WERI-Rb-1 (cell line): ENCODE data around the gene NR2F6.
"Not testable (repeated sequence)": the region's sequence is repeated elsewhere in the genome, so short reads cannot be mapped to it uniquely, and the experiment has no call there.

Source experiments
- DNase-seq: peaks from one replicate; pipeline ENCODE4 v3.0.0-alpha.2; 2020
- H3K27ac ChIP-seq: fragments of 250-450 bp; sonication (Bioruptor Pico); 2 replicates; pipeline ENCODE4 v1.5.1; 2020; ENCODE audit warnings: mild to moderate bottlenecking, moderate library complexity
- H3K27me3 ChIP-seq: fragments of 250-450 bp; sonication (Bioruptor Pico); 2 replicates; pipeline ENCODE4 v1.5.1; 2021; ENCODE audit warnings: mild to moderate bottlenecking, low read depth, moderate library complexity; ENCODE audit not compliant: insufficient read depth, severe bottlenecking
- H3K36me3 ChIP-seq: fragments of 250-450 bp; sonication (Bioruptor Pico); 2 replicates; pipeline ENCODE4 v1.5.1; 2020; ENCODE audit warnings: mild to moderate bottlenecking, moderate library complexity
- H3K4me3 ChIP-seq: 2 replicates; pipeline ENCODE4 v1.5.1; 2011; ENCODE audit warnings: low read depth, mild to moderate bottlenecking, control low read depth, low read length
- H3K9me3 ChIP-seq: fragments of 250-450 bp; sonication (Bioruptor Pico); 2 replicates; pipeline ENCODE4 v1.5.1; 2021; ENCODE audit warnings: mild to moderate bottlenecking, moderate library complexity; ENCODE audit not compliant: severe bottlenecking
- TF ChIP-seq, protein P1 (sequence below): IDR thresholded peaks from 2 replicates; pipeline ENCODE4 v1.5.1; 2011; ENCODE audit warnings: low read depth, mild to moderate bottlenecking, control low read depth, inconsistent platforms, low read length

NR2F6 gene

DNA sequence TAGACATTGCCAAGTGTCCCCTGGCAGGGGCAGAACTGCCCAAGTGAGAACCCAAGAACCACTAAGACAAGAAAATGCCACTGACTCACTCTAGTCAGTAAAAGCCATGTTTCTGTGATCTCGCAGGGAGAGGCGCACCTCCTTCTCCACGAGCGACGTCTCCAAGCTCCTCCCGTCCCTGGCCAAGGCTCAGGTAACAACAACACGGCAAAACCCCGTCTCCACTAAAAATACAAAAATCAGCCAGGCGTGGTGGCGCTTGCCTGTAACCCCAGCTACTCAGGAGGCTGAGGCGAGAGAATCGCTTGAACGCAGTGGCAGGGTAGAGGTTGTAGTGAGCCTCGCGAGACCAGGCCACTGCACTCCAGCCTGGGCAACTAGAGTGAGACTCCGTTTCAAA is 48.1 kb downstream of the NR2F6 start:
- H3K27me3 ChIP-seq = no peaks in the 10 kb centered on the region
- DNase-seq = no peak
- peaks cover 71% of the 10 kb centered on the region for H3K36me3 ChIP-seq
- TF ChIP-seq, protein P1, sequence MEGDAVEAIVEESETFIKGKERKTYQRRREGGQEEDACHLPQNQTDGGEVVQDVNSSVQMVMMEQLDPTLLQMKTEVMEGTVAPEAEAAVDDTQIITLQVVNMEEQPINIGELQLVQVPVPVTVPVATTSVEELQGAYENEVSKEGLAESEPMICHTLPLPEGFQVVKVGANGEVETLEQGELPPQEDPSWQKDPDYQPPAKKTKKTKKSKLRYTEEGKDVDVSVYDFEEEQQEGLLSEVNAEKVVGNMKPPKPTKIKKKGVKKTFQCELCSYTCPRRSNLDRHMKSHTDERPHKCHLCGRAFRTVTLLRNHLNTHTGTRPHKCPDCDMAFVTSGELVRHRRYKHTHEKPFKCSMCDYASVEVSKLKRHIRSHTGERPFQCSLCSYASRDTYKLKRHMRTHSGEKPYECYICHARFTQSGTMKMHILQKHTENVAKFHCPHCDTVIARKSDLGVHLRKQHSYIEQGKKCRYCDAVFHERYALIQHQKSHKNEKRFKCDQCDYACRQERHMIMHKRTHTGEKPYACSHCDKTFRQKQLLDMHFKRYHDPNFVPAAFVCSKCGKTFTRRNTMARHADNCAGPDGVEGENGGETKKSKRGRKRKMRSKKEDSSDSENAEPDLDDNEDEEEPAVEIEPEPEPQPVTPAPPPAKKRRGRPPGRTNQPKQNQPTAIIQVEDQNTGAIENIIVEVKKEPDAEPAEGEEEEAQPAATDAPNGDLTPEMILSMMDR = no peak
- H3K27ac ChIP-seq = no peak overlapping the region
- no peaks in the 10 kb centered on the region for H3K9me3 ChIP-seq
- no peak overlapping the region for H3K4me3 ChIP-seq

DNA sequence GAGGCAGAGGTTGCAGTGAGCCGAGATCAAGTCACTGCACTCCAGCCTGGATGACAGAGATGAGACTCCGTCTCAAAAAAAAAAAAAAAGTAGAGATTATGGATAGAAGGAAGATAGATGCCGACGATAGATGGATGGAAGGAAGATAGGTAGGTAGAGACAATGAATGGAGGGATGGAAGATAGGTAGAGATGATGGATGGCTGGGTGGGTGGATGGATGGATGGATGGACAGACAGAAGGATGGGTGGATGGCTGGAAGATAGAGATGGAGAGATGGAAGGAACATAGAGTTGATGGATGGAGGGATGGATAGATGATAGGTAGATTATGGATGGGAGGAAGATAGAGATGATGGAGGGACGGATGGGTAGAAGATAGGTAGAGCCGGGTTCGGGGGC is 49.1 kb downstream of the NR2F6 start:
- Histone ChIP-seq H3K9me3 (no peaks in the 10 kb centered on the region), H3K27ac (no peak overlapping the region), H3K36me3 (peaks cover 68% of the 10 kb centered on the region), H3K27me3 (no peaks in the 10 kb centered on the region), H3K4me3 (no peak overlapping the region)
- TF ChIP-seq, protein P1 = no peak
- no peak for DNase-seq

DNA sequence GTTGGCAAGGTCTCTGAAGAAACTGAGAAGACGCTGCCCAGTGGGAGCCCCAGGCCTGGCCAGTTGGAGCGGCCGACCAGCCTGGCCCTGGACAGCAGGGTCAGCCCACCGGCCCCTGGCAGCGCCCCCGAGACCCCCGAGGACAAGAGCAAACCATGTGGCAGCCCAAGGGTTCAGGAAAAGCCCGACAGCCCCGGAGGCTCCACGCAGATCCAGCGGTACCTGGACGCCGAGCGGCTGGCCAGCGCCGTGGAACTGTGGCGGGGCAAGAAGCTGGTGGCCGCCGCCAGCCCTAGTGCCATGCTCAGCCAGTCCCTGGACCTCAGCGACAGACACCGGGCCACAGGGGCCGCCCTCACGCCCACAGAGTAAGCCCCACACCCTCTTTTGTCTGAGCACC is 50.6 kb downstream of the NR2F6 start:
- Histone ChIP-seq H3K27ac (no peak overlapping the region), H3K27me3 (no peaks in the 10 kb centered on the region), H3K36me3 (peaks cover 63% of the 10 kb centered on the region), H3K4me3 (no peak overlapping the region), H3K9me3 (no peaks in the 10 kb centered on the region)
- TF ChIP-seq, protein P1 = no peak
- no peak for DNase-seq

DNA sequence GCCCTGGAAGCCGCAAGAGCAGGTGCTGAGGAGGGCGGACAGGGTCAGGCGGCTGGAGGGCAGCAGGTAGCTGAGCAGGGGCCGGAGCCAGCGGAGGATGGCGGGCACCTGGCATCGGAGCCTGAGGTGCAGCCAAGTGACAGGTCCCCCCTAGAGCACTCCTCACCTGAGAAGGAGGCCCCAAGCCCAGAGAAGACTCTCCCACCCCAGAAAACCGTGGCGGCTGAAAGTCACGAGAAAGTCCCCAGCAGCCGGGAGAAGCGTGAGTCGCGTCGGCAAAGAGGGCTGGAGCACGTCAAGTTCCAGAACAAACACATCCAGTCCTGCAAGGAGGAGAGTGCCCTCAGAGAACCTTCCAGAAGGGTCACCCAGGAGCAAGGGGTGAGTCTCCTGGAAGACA is 51.1 kb downstream of the NR2F6 start:
- Histone ChIP-seq H3K36me3 (peaks cover 61% of the 10 kb centered on the region), H3K27me3 (no peaks in the 10 kb centered on the region), H3K27ac (no peak overlapping the region), H3K4me3 (no peak overlapping the region), H3K9me3 (no peaks in the 10 kb centered on the region)
- TF ChIP-seq, protein P1 = no peak
- no peak for DNase-seq

DNA sequence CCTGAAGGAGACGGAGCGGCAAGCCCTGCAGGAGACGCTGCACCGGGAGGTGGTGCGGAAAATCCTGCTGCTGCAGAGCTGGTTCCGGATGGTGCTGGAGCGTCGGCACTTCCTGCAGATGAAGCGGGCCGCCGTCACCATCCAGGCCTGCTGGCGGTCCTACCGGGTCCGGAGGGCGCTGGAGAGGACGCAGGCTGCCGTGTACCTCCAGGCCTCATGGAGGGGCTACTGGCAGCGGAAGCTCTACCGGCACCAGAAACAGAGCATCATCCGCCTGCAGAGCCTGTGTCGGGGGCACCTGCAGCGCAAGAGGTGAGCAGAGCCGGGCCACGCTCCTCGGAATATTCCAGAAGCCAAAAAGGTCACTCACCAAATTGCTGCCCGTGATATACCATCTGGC is 53.0 kb downstream of the NR2F6 start:
- no peaks in the 10 kb centered on the region for H3K9me3 ChIP-seq
- TF ChIP-seq, protein P1 = no peak
- no peak for DNase-seq
- H3K27me3 ChIP-seq = no peaks in the 10 kb centered on the region
- no peak overlapping the region for H3K27ac ChIP-seq
- H3K36me3 ChIP-seq = peaks cover 66% of the 10 kb centered on the region
- H3K4me3 ChIP-seq = no peak overlapping the region

DNA sequence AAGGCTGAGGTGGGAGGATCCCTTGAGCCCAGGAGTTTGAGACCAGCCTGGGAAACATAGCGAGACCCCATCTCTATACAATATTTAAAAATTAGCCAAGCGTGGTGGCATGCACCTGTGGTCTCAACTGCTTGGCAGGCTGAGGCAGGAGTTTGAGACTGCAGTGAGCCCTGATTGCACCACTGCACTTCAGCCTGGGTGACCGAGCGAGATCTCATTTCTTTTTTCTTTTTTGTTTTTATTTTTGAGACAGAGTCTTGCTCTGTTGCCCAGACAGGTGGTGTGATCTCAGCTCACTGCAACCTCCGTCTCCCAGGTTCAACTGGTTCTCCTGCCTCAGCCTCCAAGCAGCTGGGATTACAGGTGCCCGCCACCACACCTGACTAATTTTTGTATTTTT is 54.0 kb downstream of the NR2F6 start:
- not testable (repeated sequence) for H3K27ac ChIP-seq, H3K27me3 ChIP-seq, H3K4me3 ChIP-seq, H3K9me3 ChIP-seq, DNase-seq
- peaks cover 65% of the 10 kb centered on the region for H3K36me3 ChIP-seq
